HEK293 (cell line): ENCODE results near the gene CMPK1.

ENCODE experiments used
- ZNF274 ChIP-seq, 2 experiments: fragments of 200-500 bp in 1 of 2; fragments of 450-650 bp in 1 of 2; sonication (Bioruptor generic) in 1 of 2; formaldehyde crosslinking in 1 of 2; IDR thresholded peaks; 2 replicates each; pipeline versions ENCODE4 v1.5.1 to v1.6.1; 2014 to 2016; ENCODE audit warnings: borderline replicate concordance in 1 of 2, inconsistent platforms in 1 of 2, low read length in 1 of 2, missing biosample characterization in 1 of 2, missing genetic modification characterization in 1 of 2
- ZNF76 ChIP-seq: fragments of 450-650 bp; formaldehyde crosslinking; IDR thresholded peaks from 2 replicates; pipeline ENCODE4; 2016; ENCODE audit warnings: low read depth, missing biosample characterization, missing genetic modification characterization, borderline replicate concordance
- ZNF776 ChIP-seq: fragments of 450-650 bp; formaldehyde crosslinking; IDR thresholded peaks from 2 replicates; pipeline ENCODE4 v1.5.0; 2017; ENCODE audit warnings: missing biosample characterization, missing genetic modification characterization, borderline replicate concordance

GRCh38 chr1:47401761-47402160 lies 68.2 kb downstream of the CMPK1 start:
- TF ChIP-seq ZNF76 (tag by site-specific recombination): no peak
- TF ChIP-seq ZNF776 (tag by site-specific recombination): no peak
- no peak for TF ChIP-seq ZNF274 (IDR thresholded peaks at IDR 0.05; ENCODE audit: low read length)
- TF ChIP-seq ZNF274 (tag by site-specific recombination; IDR thresholded peaks at IDR 0.05; ENCODE audit: borderline replicate concordance): no peak
